GM12865 (cell line): ENCODE data around the gene COA1.

Source experiments
- DNase-seq: peaks from one replicate; pipeline ENCODE4 v3.0.0; 2010; ENCODE audit warnings: low read depth
- H3K4me3 ChIP-seq: 2 replicates; pipeline ENCODE4 v1.5.1; 2011; ENCODE audit warnings: mild to moderate bottlenecking, low read depth, low read length, control low read depth
- TF ChIP-seq, protein P1 (sequence below): IDR thresholded peaks from 2 replicates; pipeline ENCODE4 v1.5.1; 2011; ENCODE audit warnings: low read length, control low read depth, low read depth, inconsistent platforms; ENCODE audit not compliant: insufficient read depth; ENCODE audit errors: missing control alignments

COA1 gene

DNA sequence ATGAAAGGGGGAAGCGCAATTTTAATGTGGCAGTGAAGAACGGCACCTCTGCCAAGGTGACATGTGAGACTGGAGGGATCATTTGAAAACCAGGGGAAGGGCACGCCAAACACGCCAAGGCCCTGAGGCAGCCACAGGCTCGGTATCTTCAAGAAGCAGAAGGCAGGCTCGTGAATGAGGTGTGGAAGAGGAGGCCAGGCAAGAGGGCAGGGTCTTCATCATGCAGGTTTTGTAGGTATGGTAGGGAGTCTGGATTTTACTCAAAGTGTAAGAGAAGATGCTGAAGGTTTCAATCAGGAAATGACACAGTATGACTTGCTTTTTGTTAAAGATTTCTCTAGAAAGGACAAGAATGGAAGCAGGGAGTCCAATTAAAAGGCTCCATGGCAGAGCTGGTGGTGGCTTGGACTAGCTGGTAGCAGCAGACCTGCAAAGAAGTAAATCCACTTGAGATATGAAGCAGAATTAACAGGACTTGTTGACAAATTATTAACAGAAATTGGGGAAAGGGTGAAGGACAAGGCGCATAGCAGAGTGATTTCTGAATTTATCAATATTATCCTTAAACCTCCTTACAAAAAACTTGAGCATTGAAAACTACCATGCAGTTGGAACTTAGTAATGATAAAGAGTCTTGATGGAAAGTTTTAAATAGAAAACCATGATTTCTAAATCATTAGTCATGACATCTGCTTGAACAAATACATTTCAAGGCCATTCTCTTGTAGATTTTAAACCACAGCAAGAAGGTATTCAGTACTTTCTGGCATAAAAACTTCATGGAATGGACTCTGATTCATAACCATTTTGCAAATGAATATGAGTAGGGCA, 70.4 kb downstream of the COA1 start:
- H3K4me3 ChIP-seq = no peak overlapping the region

DNA sequence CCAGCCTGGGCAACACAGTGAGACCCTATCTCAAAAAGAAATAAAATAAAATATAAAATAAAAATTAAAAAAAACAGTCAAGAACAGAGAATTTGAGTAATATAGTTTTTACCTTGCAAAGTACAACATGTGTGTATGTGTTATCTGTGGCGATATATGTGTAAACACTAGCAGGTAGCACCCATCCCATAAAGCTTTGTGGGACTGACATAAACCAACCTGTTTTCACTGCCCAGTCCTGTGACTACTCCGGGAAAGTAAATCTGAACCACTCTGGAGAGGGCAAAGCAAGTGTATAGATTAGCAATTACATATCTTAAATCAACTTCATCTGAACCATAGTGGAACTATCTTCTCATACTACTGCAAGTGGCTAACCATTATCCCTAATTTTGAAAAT, 72.3 kb downstream of the COA1 start:
- DNase-seq = no peak
- H3K4me3 ChIP-seq = no peak overlapping the region
- TF ChIP-seq, protein P1, sequence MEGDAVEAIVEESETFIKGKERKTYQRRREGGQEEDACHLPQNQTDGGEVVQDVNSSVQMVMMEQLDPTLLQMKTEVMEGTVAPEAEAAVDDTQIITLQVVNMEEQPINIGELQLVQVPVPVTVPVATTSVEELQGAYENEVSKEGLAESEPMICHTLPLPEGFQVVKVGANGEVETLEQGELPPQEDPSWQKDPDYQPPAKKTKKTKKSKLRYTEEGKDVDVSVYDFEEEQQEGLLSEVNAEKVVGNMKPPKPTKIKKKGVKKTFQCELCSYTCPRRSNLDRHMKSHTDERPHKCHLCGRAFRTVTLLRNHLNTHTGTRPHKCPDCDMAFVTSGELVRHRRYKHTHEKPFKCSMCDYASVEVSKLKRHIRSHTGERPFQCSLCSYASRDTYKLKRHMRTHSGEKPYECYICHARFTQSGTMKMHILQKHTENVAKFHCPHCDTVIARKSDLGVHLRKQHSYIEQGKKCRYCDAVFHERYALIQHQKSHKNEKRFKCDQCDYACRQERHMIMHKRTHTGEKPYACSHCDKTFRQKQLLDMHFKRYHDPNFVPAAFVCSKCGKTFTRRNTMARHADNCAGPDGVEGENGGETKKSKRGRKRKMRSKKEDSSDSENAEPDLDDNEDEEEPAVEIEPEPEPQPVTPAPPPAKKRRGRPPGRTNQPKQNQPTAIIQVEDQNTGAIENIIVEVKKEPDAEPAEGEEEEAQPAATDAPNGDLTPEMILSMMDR = no peak

More for the DNA sequence above, 70.4 kb downstream of the COA1 start:
- TF ChIP-seq, protein P1 = no peak
- DNase-seq = peak; percentile 70

DNA sequence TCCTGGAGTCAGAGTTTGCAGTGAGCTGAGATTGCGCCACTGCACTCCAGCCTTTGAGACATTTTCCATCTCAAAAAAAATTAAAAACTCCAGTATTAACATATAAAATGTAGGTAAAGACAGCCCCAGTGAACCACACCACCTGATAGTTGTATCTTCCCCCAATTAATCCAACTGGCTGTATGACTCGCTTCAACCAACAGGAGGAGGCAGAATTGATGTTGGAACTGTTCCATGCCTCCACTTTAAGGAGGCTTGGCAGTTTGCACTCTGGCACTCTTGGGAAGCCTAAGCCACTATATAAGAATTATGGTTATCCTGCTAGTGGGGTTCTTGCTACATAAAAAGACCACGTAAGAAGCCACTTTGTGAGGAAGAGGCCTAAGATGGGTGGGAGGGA, 73.7 kb downstream of the COA1 start:
- no peak overlapping the region for H3K4me3 ChIP-seq
- TF ChIP-seq, protein P1 = no peak
- no peak for DNase-seq

DNA sequence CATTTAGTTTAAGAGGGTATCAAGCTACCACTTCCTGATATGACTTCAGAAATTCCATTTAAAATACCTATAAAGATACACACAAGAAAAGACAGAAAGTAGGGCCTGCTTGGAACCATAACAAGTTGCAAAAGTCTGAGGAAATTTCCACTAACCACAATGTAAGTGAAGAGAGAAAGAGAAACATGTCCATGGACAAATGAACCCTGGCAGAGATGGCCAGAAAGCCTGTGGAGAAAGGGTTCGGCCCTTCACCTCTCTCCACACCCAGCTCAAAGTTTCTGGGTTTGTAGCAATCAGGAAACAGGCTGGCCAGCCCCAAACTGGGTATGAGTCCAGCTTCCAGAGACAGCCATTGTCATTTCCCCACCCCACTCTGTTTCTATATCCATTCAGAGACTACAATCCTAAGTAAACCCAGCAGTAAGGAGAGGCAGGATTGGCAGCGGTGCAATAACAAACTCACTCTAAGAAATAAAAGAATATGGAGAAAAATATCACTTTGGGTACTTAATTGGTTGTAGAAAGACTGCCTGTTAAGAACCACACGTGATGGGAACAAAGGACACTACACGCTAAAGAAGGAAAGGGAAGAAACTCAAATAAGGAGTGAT, 75.3 kb downstream of the COA1 start:
- DNase-seq = no peak
- H3K4me3 ChIP-seq = no peak overlapping the region
- TF ChIP-seq, protein P1 = no peak

DNA sequence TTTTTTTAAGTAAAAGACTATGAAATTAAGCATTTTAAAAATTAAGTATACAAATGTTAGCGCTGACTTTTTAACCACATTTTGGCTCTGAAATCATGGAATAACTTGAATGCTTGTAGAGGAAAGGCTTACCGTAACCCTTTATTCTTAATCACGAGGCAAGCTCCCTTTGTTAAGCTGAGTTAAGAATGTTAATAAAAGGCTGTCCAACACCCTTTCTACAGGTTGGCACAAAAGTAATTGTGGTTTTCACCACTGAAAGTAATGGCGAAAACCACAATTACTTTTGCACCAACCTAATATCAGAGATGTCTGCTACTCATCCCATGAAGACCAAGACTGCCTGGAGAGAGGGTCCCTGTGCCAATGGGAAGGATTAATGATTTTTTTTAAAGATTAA, 75.9 kb downstream of the COA1 start:
- TF ChIP-seq, protein P1 = no peak
- no peak overlapping the region for H3K4me3 ChIP-seq

DNA sequence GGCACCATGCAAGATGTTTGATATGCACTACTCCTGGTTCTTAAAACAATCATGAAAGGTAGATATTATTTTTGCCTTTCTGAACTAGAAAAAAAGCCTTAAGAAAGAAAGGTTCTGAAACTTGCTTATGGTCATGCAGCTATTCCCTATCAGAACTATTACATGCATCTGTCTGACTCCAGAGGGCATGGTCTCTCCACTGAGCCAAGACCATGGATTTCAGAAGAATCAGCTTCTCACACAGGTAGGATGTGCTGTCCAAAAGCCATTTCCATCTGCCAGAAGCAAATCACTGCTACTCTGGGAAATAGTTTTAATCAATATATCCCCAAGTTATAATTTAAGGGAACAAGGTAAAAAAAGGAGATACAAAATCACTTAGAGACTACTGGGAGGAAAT, 77.0 kb downstream of the COA1 start:
- DNase-seq = peak; percentile 54
- H3K4me3 ChIP-seq = no peak overlapping the region
- TF ChIP-seq, protein P1 = no peak

More for the DNA sequence above, 75.9 kb downstream of the COA1 start:
- no peak for DNase-seq
